GM19240 (cell line): Measurements from ENCODE around the gene ZNF607.
"Not testable (repeated sequence)": the region's sequence is repeated elsewhere in the genome, so short reads cannot be mapped to it uniquely, and the experiment has no call there.

Experiments
- DNase-seq: peaks from one replicate; pipeline ENCODE4 v3.0.0; 2011; ENCODE audit warnings: low spot score; ENCODE audit not compliant: insufficient read length

Gene ZNF607

DNA sequence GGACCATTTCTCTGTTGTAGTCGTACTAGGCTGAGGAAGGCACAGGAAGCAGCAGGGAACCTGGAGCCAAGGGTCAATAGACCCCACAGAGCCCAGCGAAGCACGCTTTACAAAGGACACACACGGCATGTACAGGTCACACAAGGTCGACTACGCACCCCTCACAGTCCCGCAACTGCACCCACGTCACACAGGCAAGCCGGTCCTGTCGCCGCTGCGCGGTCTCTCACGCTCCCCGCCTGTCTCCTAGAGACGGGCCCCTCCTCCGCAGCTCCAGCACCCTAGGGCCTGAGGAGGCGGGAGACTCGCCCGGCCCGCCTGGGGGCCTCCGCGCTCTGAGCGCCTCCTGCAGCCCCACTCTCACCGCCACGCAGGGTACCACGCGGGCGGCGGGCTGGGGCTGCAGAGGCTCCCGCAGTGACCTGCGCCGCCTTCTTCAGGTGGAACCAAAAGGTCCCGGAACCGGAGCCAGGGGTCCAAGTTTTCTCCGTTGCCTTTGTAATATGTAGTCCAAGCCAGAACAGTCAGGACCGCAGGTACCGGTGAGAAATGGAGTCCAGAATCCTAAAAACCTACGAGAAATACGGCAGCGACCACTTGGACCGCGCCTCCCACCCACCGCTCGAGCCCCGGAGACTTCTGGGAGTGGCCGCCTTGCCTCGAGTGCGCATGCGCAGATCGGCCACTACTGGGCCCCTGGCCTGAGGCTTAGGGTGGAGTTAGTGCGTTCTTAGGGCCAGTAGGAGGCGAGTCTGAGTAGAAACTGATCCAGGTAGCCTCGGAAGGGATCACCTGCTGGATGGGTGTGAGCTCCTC is at the start of gene ZNF607:
Gene ZNF607 (minus strand): TSS at position 651 of the 816 bp plus-strand sequence. CDS start 8,143 bp downstream, outside the sequence.
- DNase-seq: peak; percentile 74

DNA sequence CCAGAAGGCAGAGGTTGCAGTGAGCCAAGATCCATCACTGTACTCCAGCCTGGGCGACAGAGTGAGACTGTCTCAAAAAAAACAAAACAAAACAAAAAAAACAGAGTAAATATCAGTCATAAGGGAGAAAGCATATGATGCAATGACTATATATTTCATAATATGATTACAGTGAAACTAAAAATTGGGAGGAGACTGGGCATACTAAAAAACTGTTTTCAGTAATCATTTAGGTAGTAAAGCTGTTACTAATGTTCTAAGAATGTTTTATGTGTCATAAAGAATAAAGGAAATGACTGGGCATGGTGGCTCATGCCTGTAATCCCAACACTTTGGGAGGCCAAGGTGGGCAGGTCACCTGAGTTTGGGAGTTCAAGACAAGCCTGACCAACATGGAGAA is 43.9 kb upstream of the ZNF607 start:
- no peak for DNase-seq

DNA sequence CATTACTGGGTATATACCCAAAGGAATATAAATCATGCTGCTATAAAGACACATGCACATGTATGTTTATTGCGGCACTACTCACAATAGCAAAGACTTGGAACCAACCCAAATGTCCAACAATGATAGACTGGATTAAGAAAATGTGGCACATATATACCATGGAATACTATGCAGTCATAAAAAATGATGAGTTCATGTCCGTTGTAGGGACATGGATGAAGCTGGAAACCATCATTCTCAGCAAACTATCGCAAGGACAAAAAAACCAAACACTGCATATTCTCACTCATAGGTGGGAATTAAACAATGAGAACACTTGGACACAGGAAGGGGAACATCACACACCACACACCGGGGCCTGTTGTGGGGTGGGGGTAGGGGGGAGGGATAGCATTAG is 38.1 kb upstream of the ZNF607 start:
- not testable (repeated sequence) for DNase-seq

DNA sequence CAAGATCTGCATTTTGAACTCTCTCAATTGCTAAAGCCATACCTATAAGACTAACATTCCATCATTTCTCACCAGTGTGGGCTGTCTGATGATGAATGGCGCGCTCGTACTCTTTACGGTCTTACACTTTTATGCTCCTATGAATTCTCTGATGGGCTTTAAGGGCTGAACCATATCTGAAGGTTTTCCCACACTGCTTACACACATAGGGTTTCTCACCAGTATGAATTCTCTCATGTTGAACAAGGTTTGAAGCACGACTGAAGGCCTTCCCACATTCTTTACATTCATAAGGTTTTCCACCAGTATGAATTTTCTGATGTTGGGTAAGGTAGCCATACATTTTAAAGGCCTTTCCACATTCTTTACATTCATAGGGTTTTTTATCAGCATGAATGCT is 18.8 kb upstream of the ZNF607 start:
- DNase-seq: no peak

DNA sequence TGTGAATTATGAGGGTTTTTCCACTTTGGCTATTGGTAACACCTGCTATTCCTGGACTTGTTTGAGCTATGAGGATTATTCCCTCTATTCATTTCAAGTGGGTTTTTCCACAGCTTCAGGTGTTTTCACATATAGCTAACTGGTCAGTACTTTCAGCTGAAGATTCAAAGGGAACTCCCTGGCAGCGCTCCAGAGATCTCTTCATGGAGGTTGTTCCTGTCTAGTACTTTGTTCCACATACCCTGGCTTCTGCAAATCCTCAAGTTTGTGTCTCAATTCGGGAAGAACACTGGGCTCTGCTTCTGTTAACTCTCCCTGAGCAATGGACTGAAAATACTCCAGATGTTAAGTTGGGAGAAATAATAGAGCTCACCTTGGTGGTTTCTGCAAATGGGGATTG is 5.6 kb upstream of the ZNF607 start:
- DNase-seq: no peak

DNA sequence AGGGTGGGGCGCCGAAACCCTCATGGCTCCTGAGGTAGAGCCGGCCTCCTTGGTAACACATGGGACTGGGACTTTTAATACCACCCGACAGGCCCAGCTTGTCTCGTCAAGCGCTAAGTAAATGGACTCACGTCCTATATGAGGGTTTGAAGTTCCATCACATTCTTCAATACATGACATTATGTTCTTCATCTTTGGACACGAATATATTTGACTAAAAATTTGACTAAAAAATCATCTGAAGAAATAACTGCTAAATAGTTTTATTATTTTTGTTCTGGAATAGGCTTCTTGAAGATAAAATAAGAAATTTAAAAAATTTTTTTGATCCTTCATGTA is 335 bp upstream of the ZNF607 start:
- no peak for DNase-seq

DNA sequence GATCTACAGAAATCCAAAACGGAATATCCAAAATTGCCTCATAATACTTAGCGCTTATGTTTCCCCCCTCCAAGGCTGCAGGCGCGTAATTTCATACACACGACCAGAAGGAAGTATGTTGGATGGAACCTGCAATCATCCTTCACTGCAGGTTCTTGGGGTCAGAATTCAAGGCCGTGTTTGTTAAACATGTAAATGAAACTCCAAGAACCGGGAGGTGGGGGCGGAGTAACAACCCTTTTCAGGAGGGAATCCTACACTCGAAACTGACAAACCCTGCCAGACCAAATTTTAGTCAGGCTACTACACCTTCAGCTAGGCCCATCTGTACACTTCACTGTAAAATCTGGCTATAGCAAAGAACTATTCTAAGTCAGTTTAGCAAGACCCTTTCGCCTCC is 1.3 kb downstream of the ZNF607 start:
- no peak for DNase-seq

DNA sequence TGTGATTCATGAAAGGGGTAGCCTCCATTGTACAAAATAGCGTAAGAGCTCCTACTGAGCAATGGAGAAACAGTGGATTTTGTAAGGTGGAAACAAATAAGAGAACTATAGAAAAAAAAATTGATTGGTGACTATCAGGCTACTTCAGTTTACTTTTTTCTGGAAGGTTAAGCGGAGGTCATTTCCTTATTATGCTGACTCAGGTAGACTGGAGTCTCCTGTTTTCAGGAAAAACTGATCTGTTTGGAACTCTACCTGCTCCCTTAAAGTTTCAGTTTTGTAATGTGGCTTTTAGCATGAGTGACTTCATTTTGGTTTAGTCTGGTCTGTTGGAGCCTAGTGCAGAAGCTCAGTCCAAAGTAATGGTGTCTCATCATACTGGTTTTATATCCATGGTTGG is 3.4 kb downstream of the ZNF607 start:
- no peak for DNase-seq

DNA sequence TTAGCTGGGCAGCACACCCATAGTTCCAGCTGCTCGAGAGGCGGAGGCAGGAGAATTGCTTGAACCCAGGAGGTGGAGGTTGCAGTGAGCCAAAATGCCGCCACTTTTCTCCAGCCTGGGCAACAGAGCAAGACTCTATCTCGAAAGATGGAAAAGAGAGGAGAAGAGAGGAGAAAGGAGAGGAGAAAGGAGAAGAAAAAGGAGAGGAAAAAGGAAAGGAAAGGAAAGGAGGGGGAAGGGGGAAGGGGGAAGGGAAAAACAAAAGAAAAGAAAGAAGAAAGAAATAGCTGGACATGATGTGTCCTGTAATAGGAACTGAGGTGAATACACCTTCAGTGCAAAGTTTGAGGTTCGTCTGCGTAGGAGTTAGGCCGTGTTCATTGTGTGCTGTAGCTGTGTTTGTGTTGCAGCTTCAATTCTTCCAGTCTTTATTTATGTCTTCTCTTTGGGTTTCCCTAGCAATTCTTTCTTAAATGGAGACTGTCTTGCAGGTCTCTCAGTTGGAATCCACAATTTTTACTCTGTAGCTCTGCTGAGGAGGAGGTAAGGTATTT is 13.4 kb downstream of the ZNF607 start:
- DNase-seq: no peak

DNA sequence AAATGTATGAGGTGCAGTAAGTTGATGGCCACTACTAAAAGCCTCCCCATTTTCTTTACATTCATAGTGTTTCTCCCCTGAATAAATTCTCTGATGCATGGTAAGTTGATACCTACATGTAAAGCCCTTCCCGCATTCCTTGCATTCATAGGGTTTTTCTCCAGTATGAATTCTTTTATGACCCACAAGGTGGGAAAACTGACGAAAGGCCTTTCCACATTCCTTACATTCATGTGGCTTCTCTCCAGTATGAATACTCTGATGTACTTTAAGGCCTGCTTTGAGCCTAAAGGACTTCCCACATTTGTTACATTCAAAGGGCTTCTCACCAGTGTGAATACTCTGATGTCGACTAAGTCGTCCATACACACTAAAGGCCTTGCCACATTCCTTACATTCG is 20.5 kb downstream of the ZNF607 start:
- DNase-seq: no peak

DNA sequence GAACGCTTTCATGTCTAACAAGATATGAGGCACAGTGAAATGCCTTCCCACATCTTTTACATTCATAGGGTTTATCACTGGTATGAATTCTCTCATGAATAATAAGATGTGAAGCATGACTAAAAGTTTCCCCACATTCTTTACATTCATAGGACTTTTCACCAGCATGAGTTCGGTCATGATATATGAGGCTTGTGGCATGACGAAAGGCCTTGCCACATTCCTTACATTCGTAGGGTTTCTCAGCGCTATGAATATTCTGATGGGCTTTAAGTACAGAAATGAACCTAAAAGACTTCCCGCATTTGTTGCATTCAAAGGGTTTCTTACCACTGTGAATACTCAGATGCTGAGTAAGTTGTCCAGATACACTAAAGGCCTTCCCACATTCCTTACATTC is 21.3 kb downstream of the ZNF607 start:
- no peak for DNase-seq

DNA sequence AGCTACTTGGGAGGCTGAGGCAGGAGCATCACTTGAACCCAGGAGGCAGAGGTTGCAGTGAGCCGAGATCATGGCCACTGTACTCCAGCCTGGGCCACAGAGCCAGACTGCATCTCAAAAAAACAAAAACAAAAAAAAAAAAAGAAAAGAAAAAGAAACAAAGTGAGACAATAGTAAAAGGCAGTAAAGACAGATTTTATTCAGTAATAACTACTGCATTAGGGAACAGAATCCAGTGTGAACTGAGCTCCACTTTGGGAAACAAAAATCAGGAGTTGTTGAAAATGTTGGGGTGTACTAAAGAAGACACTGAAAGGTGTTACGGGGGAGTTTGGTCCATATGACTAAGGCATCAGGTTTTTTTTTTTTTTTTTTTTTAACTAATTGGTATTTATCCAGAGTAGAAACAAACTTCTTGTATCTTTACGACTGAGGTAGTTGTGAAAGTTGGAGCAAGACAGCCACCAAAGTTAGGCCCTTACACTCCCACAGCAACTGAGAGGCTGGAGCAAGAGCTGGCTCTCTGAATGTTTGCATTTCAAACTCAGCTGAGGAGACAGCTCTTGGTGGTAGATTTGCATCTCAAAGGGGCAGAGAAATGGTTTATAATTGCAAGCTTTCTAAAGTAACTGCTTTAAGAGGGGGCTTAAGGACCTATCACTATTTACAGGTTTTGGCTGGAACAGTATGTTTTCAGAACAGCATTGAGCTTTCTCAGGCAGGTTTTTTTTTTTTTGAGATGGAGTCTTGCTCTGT is 24.2 kb downstream of the ZNF607 start:
- DNase-seq: no peak

DNA sequence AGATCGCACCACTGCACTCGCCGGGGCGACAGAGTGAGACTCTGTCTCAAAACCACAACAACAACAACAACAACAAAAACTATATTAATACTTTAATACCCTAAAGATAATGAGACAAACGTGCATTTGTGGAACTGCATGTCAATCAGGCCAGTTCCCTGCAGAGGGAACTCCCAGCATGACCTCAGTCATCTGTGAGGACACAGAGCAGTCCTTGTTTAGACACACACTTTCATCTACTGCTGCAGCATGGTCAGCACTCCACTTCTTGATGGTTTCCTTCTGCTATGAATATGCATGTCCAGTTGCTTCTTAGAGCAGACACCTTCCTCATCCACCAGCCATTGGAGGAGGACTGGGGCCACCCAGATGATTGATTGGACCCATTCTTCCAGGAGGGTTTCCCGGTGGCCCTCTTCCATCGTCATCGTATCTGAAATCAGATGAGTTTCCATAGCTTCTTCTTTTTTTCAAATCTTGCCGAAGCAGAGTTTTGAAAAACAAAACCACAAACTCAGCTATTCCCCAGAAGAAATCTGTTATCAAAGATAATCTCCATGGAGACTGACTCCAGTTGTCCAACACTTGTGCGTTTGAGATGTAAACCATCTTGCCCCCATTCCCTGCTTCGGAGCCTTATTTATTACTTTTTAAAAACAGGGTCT is 26.5 kb downstream of the ZNF607 start:
- DNase-seq: no peak

DNA sequence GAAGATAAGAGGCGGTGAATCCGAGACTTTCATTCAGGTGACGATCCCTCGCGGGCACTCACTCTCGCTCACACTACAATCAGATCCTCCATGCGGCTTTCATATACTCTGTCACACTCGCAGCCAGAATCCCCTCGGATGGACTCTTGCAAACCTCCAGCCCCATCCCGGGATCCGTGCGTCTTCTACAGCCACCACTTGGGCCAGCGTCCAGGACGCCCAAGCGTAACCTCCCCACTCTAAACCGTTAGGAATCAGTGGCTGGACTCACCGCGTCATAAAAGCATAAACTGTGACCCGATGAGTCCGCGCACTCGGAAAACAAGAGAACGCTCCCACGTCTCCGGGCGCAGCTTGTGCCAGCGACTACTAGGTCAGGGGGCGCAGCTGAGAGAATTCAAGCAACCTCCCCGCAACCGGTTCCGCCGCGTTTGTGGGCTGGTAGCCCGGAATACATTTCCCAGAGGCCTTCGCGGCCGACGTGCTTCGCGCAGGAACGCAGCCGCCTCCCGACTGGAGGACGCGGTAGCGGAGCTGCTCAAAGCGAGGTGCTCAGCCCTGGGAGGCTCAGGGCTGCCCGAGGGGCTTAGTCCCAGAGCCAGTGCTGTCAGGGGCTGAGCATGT is 27.6 kb downstream of the ZNF607 start:
- peak; percentile 8 for DNase-seq

DNA sequence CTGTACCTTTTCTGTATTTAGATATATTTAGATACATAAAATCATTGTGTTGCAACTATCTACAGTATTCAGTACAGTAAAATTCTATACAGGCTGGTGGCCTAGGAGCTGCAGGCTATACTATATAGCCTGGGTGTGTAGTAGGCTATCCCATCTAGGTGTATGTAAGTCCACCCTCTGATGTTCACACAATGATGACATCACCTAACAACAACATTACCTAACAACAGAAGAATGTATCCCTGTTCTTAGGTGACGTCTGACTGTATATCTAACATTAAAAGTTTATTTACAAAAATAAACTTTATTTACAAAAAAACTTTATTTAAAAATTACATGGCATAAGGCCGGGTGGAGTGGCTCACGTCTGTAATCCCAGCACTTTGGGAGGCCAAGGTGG is 36.0 kb downstream of the ZNF607 start:
- no peak for DNase-seq

DNA sequence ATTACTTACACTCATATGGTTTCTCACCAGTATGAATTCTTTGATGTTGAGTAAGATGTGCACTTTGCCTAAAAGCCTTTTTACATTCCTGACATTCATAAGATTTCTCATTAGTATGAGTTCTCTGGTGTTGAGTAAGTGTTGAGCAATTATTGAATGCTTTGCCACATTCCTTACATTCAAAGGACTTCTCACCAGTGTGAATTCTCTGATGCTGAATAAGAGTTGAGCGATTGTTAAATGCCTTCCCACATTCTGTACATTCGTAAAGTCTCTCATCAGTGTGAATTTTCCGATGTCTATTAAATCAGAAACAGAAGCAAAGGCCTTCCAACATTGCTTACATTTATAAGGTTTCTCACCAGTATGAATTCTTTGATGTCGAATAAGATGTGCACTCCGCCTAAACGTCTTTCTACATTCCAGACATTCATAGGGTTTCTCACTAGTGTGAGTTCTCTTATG is 50.1 kb downstream of the ZNF607 start:
- DNase-seq: no peak

DNA sequence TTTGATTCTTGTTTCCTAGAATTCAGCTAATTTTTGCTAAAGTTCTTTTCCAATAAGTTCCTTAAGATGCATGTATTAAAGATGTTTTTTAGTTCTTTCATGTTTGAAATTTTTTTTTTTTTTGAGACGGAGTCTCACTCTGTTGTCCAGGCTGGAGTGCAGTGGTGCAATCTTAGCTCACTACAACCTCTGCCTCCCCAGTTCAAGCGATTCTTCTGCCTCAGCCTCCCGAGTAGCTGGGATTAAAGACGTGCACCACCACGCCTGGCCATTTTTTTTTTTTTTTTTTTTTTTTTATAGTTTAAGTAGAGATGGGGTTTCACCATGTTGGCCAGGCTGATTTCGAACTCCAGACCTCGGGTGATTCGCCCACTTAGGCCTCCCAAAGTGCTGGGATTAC is 62.4 kb downstream of the ZNF607 start:
- DNase-seq: not testable (repeated sequence)

DNA sequence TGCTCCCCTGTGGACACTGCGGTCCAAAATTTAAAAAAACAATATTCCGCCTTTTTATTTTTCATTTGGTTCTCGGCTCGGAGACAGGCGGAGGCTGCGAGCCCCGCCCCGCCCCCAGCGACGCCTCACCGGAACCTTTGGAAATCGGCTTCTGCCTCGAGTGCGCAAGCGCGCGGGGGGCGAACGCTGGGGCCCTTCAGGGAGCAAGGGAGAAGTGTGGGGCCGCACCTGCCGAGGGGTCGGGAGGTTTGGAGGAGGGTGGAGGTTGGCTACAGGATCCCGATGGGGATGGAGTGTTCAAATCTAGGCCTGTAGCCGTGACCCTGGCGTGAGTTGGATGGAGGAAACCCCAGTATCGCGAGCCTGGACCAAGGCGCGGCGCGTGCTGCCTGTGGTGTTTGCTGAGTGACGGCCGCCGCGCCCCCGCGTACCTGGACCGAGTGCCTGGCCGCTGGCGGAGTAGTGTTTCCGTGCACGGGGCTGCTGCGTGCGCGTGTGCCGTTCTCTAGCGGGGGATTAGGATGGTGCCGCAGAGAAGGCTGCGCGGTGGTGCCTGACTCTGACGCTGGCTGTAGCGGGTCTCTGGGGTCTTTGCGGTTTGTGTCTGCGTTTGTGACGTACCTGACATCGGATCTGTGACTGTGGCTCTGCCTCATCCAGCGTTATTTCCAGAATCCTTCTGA is 63.7 kb downstream of the ZNF607 start:
- DNase-seq: peak; percentile 40

DNA sequence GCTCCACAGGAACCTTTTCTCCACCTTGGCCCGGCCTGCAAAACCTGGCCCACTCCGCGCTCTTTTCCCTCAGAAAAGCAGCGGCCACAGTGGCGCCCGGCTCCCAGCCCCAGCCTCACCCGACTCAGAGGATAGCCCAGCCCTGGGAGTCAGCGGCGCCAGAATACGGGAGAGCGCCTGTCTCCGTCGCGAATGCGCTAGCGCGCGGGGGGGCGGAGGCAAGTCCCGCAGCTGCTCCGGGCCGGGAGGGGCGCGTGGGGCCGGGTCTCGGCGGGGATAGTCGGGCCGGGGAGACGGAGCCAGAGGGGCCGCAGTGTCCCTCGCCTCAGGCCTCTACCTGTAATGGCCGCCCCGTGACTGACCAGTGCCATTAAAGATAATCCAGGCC is 64.3 kb downstream of the ZNF607 start, which contains the start of gene ZFP30:
Gene ZFP30 (minus strand): TSS at position 165 of the 388 bp plus-strand sequence. CDS start 7,643 bp downstream, outside the sequence.
- peak; percentile 29 for DNase-seq

DNA sequence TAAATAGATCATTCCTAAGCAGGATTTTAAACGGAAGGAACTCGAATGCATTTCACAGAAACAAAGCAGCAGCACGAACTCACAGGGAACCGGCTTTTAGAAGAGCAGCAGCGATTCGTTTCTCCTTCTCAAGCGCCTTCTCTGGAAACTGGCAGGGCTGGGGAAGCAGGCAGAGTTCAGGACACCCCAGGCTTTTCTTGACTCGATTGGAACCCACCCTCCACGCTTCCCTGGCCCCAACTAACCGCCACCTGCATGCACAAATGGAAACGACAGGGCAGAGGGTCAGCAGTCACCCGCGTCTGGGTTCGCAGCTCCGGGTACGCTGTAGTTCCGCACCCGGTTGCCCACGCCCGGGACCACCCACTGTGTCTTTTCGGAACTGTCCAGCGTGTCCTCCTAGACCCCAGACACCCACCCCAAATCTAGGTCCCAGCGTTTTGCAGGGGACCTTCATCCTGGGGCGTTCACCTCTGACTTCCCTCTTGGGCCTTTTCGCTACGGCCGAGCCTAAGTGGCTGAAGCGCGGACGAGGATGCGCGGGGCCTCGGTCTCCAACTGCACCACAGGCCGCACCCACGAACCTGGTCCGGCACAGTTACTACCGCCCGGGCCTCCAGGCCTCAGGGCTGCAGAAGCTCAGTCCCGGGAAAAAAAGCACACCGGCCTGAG is 64.8 kb downstream of the ZNF607 start:
- peak; percentile 20 for DNase-seq
